ENCODE results near the gene SGCB. TPM values are rescaled to one million over a fixed set of nuclear protein-coding genes. Genes with fewer than 3 reads are reported as not detected.
A peak's percentile ranks its signal among the peaks of the same experiment; 100 is the strongest.

Gene SGCB
- total and polyA plus RNA-seq, 2 of the 4 experiments (the other 2 are of a cell fraction), result 16.3 to 24.0 TPM

DNA sequence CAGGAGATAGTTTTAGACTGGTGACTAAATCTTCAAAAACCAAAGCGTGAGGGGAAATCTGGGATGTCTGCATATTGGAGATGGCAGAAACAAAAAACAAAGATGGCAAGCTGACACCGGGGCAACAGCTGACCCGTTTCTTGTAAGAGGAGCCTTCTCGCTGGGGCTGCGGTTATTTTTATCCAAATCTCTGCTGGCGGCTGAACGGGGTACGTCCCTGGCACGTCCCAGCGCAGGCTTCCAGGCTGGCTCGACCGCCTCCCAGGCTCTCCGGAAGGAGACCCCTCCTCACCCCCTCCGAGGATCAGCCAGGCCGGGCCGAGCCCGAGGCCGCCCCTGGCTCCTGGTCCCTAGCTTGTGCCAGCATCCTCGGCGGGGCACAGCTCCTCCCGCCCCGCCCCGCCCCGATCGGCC is 403 bp downstream of the SGCB start:
- ChIA-PET POLR2A (ENCODE audit: unreplicated experiment) (interaction anchor here (0.8 kb wide), 1 partner anchor 13 kb away, joined by 3 read pairs; the partner anchor contains the start of gene SPATA18), CTCF (no interaction called here)
- H3K18ac ChIP-seq (ENCODE audit: low read depth, low read length), result peak overlapping the region; percentile 48
- dilution Hi-C loops (cut with HindIII; ENCODE audit: low sequenced_read_pairs, unreplicated experiment), result no loop called here
- no peak overlapping the region for H2AK5ac ChIP-seq (ENCODE audit: low read depth, low read length)
- H3K9me1 ChIP-seq (ENCODE audit: insufficient read depth, low read length), result peaks cover 11% of the 10 kb centered on the region
- peak overlapping the region; percentile 94 for H3K4me2 ChIP-seq (ENCODE audit: low read depth, low read length)
- H3K36me3 ChIP-seq (ENCODE audit: control insufficient read depth, insufficient read depth, low read length), result peaks cover 2% of the 10 kb centered on the region; the same call in 1 of the 2 replicates
- peak overlapping the region; percentile 14; the same call in 1 of the 2 replicates for H3K23ac ChIP-seq (ENCODE audit: low read depth, low read length)
- H3K9ac ChIP-seq (ENCODE audit: low read depth, low read length), result peak overlapping the region; percentile 96
- no peak overlapping the region for H2BK20ac ChIP-seq (ENCODE audit: low read depth, low read length)
- H2AFZ ChIP-seq (replicated peaks; ENCODE audit: low read length, poor library complexity), result peak overlapping the region; percentile 98
- in situ Hi-C loops (cut with MboI; ENCODE audit: low sequenced_read_pairs), result loop anchor here (10.0 kb wide), 1 partner anchor 143 kb away; no protein-coding TSS in a partner anchor
- peak overlapping the region; percentile 79 for H3K56ac ChIP-seq (ENCODE audit: extremely low read depth, insufficient read depth, low read length)
- TF ChIP-seq RFX5 (IDR thresholded peaks at IDR 0.05; ENCODE audit: low read depth, low read length), result 0 out of 2 replicates have a peak, but pooled peaks have one; percentile 29
- TF ChIP-seq MAZ (IDR thresholded peaks at IDR 0.05; ENCODE audit: borderline replicate concordance, low read depth, low read length), result no peak
- TF ChIP-seq USF2 (IDR thresholded peaks at IDR 0.05; ENCODE audit: low read depth, low read length), result peak; percentile 7; the same call in 1 of the 2 replicates
- peak overlapping the region; percentile 77 for H2BK5ac ChIP-seq (ENCODE audit: low read depth, low read length, poor library complexity, severe bottlenecking)
- H3K4ac ChIP-seq (ENCODE audit: low read depth, low read length), result peak overlapping the region; percentile 72
- peaks cover 27 to 39% of the 10 kb centered on the region in 2 experiments for H3K79me1 ChIP-seq (ENCODE audit: low read depth in 1 of 2, low read length in 2 of 2)
- H3K14ac ChIP-seq (replicated peaks; ENCODE audit: low read depth, low read length), result peak overlapping the region; percentile 42
- peak; percentile 33 for DNase-seq
- H2AK9ac ChIP-seq (replicated peaks; ENCODE audit: low read depth, low read length, poor library complexity), result peak overlapping the region; percentile 2
- peaks cover 13% of the 10 kb centered on the region for H3K27me3 ChIP-seq (ENCODE audit: control insufficient read depth, insufficient read depth, low read length)
- ATAC-seq (ENCODE audit: low read depth), result peak; percentile 70
- intact Hi-C loops (cut with micrococcal nuclease), result loop anchor here (5.0 kb wide), 1 partner anchor 195 kb away; the partner anchor contains the start of gene DCUN1D4
- H4K8ac ChIP-seq (ENCODE audit: low read depth in 2 of 2, low read length in 2 of 2), result peak overlapping the region; percentile 77 to 97; a peak in 3 of 4 replicates
- H3K4me3 ChIP-seq (ENCODE audit: insufficient read depth, low read depth, low read length), result peak overlapping the region; percentile 98
- H3K9me3 ChIP-seq (ENCODE audit: control insufficient read depth, insufficient read depth, low read length), result no peaks in the 10 kb centered on the region
- H4K91ac ChIP-seq (ENCODE audit: insufficient read depth, low read depth, low read length), result peak overlapping the region; percentile 74
- H3K27ac ChIP-seq (ENCODE audit: insufficient read depth, low read length), result peak overlapping the region; percentile 92
- no TSS peak for BruUV-seq (replicated peaks)
- H2BK15ac ChIP-seq (ENCODE audit: low read depth, low read length), result no peak overlapping the region; the same call in 2 of the 3 replicates
- peak overlapping the region; percentile 32; the same call in 1 of the 2 replicates for H2BK120ac ChIP-seq (ENCODE audit: low read depth, low read length)
- 1% methylated on average over 12 of the region's 25 CpGs; no CpG with 5 or more reads in 1 of the 2 experiments for WGBS, 2 experiments (ENCODE audit: extremely low coverage in 2 of 2, insufficient read length in 1 of 2)
- 0 out of 2 replicates have a peak, but pooled peaks cover 3% of the 10 kb centered on the region for H3K4me1 ChIP-seq (ENCODE audit: control insufficient read depth, insufficient read depth, low read length)
- H4K20me1 ChIP-seq (ENCODE audit: insufficient read depth, low read length), result peaks cover 6% of the 10 kb centered on the region; the same call in 1 of the 2 replicates
- H4K5ac ChIP-seq (ENCODE audit: low read depth, low read length), result peak overlapping the region; percentile 55

Data from IMR-90 (cell line).